GM23338 (cell line): ENCODE results near the gene TMEM62. TPM values are rescaled to one million over a fixed set of nuclear protein-coding genes. Genes with fewer than 3 reads are reported as not detected.

ENCODE experiments used
- ATAC-seq: fragments of 200-7000 bp; cut with Tn5 transposase; 3 replicates; pipeline ENCODE4 v1.9.1; 2020
- DNase-seq: peaks from one replicate; pipeline ENCODE4 v3.0.0-alpha.2; 2015; ENCODE audit warnings: low spot score
- H2AFZ ChIP-seq: fragments of 200-600 bp; sonication (generic); 2 replicates; pipeline ENCODE4 v1.8.0; 2016; ENCODE audit warnings: antibody characterized with exemption, mild to moderate bottlenecking, moderate library complexity
- H3F3A ChIP-seq: fragments of 200-600 bp; sonication (generic); replicated peaks from 2 replicates; pipeline ENCODE4 v1.8.0; 2017; ENCODE audit warnings: antibody characterized with exemption, mixed run types, low read depth
- H3K27ac ChIP-seq: fragments of 200-600 bp; sonication (generic); 2 replicates; pipeline ENCODE4 v1.6.1; 2016; ENCODE audit warnings: low read depth
- H3K27me3 ChIP-seq: fragments of 200-600 bp; sonication (generic); 2 replicates; pipeline ENCODE4 v1.8.0; 2016; ENCODE audit warnings: mild to moderate bottlenecking, mixed run types, moderate library complexity; ENCODE audit not compliant: insufficient read depth
- H3K36me3 ChIP-seq: fragments of 200-600 bp; sonication (generic); 2 replicates; pipeline ENCODE4 v1.8.0; 2016; ENCODE audit warnings: mild to moderate bottlenecking; ENCODE audit not compliant: insufficient read depth
- H3K4me1 ChIP-seq: fragments of 200-600 bp; sonication (generic); 2 replicates; pipeline ENCODE4 v1.8.0; 2016; ENCODE audit warnings: mild to moderate bottlenecking, moderate library complexity; ENCODE audit not compliant: insufficient read depth
- H3K4me2 ChIP-seq: fragments of 200-600 bp; sonication (generic); 2 replicates; pipeline ENCODE4 v1.7.1; 2017; ENCODE audit warnings: mixed run types
- H3K4me3 ChIP-seq: fragments of 200-600 bp; sonication (generic); 2 replicates; pipeline ENCODE4 v1.6.1; 2016; ENCODE audit warnings: mixed run types
- H3K79me2 ChIP-seq: fragments of 200-600 bp; sonication (generic); replicated peaks from 2 replicates; pipeline ENCODE4 v1.8.0; 2017; ENCODE audit warnings: mild to moderate bottlenecking; ENCODE audit not compliant: insufficient read depth
- H3K9me2 ChIP-seq: fragments of 200-600 bp; sonication (generic); 2 replicates; pipeline ENCODE4 v1.8.0; 2017; ENCODE audit not compliant: insufficient read depth
- H4K20me1 ChIP-seq: fragments of 200-600 bp; sonication (generic); replicated peaks from 2 replicates; pipeline ENCODE4 v1.8.0; 2017; ENCODE audit warnings: mild to moderate bottlenecking; ENCODE audit not compliant: insufficient read depth
- H3K27ac Mint-ChIP-seq: 2 replicates; pipeline ENCODE4 v1.8.0; 2020; ENCODE audit warnings: inconsistent platforms, mild to moderate bottlenecking, moderate library complexity, mixed read lengths
- H3K27me3 Mint-ChIP-seq: 3 replicates; pipeline ENCODE4 v1.8.0; 2022; ENCODE audit warnings: low read depth, mild to moderate bottlenecking, moderate library complexity, mixed read lengths, inconsistent platforms; ENCODE audit not compliant: insufficient read depth, poor library complexity
- H3K36me3 Mint-ChIP-seq: 3 replicates; pipeline ENCODE4 v1.8.0; 2021; ENCODE audit warnings: low read depth, mild to moderate bottlenecking, inconsistent platforms, moderate library complexity, mixed read lengths
- H3K4me1 Mint-ChIP-seq: 3 replicates; pipeline ENCODE4 v1.8.0; 2020; ENCODE audit warnings: mild to moderate bottlenecking, inconsistent platforms, mixed read lengths
- H3K4me3 Mint-ChIP-seq: 3 replicates; pipeline ENCODE4 v1.8.0; 2021; ENCODE audit warnings: moderate library complexity, mild to moderate bottlenecking, inconsistent platforms, mixed read lengths
- H3K9me3 Mint-ChIP-seq: 3 replicates; pipeline ENCODE4 v1.8.0; 2020; ENCODE audit warnings: moderate library complexity, mild to moderate bottlenecking, inconsistent platforms, mixed read lengths
- CREB1 ChIP-seq: fragments of 250-450 bp; sonication (Bioruptor Pico); IDR thresholded peaks from 2 replicates; pipeline ENCODE4 v1.5.0; 2020; ENCODE audit warnings: low read depth, mild to moderate bottlenecking, moderate library complexity
- CTCF ChIP-seq, 2 experiments: fragments of 200-600 bp in 1 of 2; sonication (generic) in 1 of 2; conservative IDR thresholded peaks; 2 replicates each; pipeline versions ENCODE4 v1.5.1 to v1.6.1; 2016 to 2017; ENCODE audit warnings: antibody characterized with exemption in 2 of 2, low read depth in 2 of 2, mild to moderate bottlenecking in 2 of 2, moderate library complexity in 1 of 2
- ETS1 ChIP-seq: IDR thresholded peaks from 2 replicates; pipeline ENCODE4 v1.6.1; 2016; ENCODE audit warnings: antibody characterized with exemption
- EZH2 ChIP-seq: fragments of 200-600 bp; sonication (generic); IDR thresholded peaks from one replicate; pipeline ENCODE4 v1.8.0; 2017; ENCODE audit warnings: antibody characterized with exemption, mild to moderate bottlenecking, low read depth; ENCODE audit not compliant: unreplicated experiment
- EZH2phosphoT487 ChIP-seq: fragments of 200-600 bp; sonication (generic); IDR thresholded peaks from one replicate; pipeline ENCODE4 v1.8.1; 2018; ENCODE audit warnings: antibody characterized with exemption; ENCODE audit not compliant: unreplicated experiment
- JUNB ChIP-seq: IDR thresholded peaks from one replicate; pipeline ENCODE4 v1.6.1; 2016; ENCODE audit warnings: antibody characterized with exemption; ENCODE audit not compliant: unreplicated experiment
- NANOG ChIP-seq: IDR thresholded peaks from 2 replicates; pipeline ENCODE4 v1.6.1; 2016; ENCODE audit warnings: antibody characterized with exemption, borderline replicate concordance
- POLR2AphosphoS5 ChIP-seq: IDR thresholded peaks from 2 replicates; pipeline ENCODE4 v1.6.1; 2016; ENCODE audit warnings: antibody characterized with exemption, low read depth
- REST ChIP-seq: IDR thresholded peaks from one replicate; pipeline ENCODE4 v1.6.1; 2018; ENCODE audit warnings: antibody characterized with exemption; ENCODE audit not compliant: unreplicated experiment
- STAT1 ChIP-seq: IDR thresholded peaks from one replicate; pipeline ENCODE4 v1.6.1; 2016; ENCODE audit warnings: antibody characterized with exemption; ENCODE audit not compliant: unreplicated experiment
- ZNF114 ChIP-seq: fragments of 250-450 bp; sonication (Bioruptor Pico); IDR thresholded peaks from 2 replicates; pipeline ENCODE4 v1.5.0; 2020; ENCODE audit warnings: mild to moderate bottlenecking, moderate library complexity
- ZNF331 ChIP-seq: fragments of 250-450 bp; sonication (Bioruptor Pico); IDR thresholded peaks from 2 replicates; pipeline ENCODE4 v1.5.0; 2020; ENCODE audit warnings: low read depth, mild to moderate bottlenecking, moderate library complexity
- ZNF462 ChIP-seq: fragments of 250-450 bp; sonication (Bioruptor Pico); IDR thresholded peaks from 2 replicates; pipeline ENCODE4 v1.5.0; 2020; ENCODE audit warnings: mild to moderate bottlenecking, moderate library complexity
- polyA plus RNA-seq: library from polyadenylated mRNA; unstranded; fragments of >200 nt; fragmentation: Nextera tagmentation; extraction: Ambion mirVana; gene quantifications from 2 replicates; pipeline ENCODE4 v1.2.1, GENCODE V29; 2016
- total RNA-seq: library from RNA; depleted of rRNA; stranded (reverse); fragments of >200 nt; shearing (Covaris generic); gene quantifications from 2 replicates; pipeline ENCODE4 v1.2.3, GENCODE V29; 2014

The TMEM62 gene
- total and polyA plus RNA-seq, 2 experiments from 2014 or later = 3.4 to 14.3 TPM

GRCh38 chr15:43127752-43128151 is 5.6 kb upstream of the TMEM62 start:
- DNase-seq = no peak
- peaks cover 8% of the 10 kb centered on the region; the same call in 2 of the 3 replicates for H3K4me1 Mint-ChIP-seq
- no peak overlapping the region for H2AFZ ChIP-seq
- H3K4me3 ChIP-seq = no peak overlapping the region
- H3K9me3 Mint-ChIP-seq = peaks cover 9% of the 10 kb centered on the region; the same call in 2 of the 3 replicates
- TF ChIP-seq STAT1 (no peak), CTCF (conservative IDR thresholded peaks at IDR 0.05; ENCODE audit: low read depth in 2 of 2) (no peak), EZH2phosphoT487 (no peak), ZNF462 (CRISPR knock-in tag) (no peak), ETS1 (no peak), ZNF331 (CRISPR knock-in tag) (no peak), JUNB (no peak), NANOG (no peak), REST (no peak), CREB1 (no peak), ZNF114 (CRISPR knock-in tag) (no peak), EZH2 (no peak), POLR2AphosphoS5 (no peak)
- H3K4me1 ChIP-seq = no peaks in the 10 kb centered on the region
- no peak overlapping the region for H3K4me2 ChIP-seq
- peaks cover 18% of the 10 kb centered on the region for H3K27me3 ChIP-seq
- no peaks in the 10 kb centered on the region for H3K36me3 Mint-ChIP-seq
- no peak overlapping the region for H3K27ac ChIP-seq
- peaks cover 5% of the 10 kb centered on the region; the same call in 1 of the 2 replicates for H3K9me2 ChIP-seq
- no peaks in the 10 kb centered on the region for H4K20me1 ChIP-seq
- H3K36me3 ChIP-seq = no peaks in the 10 kb centered on the region
- H3K79me2 ChIP-seq = no peaks in the 10 kb centered on the region
- H3K27ac Mint-ChIP-seq = no peak overlapping the region
- no peak overlapping the region for H3K4me3 Mint-ChIP-seq
- H3K27me3 Mint-ChIP-seq = peaks cover 8% of the 10 kb centered on the region
- no peak for ATAC-seq
- H3F3A ChIP-seq = no peaks in the 10 kb centered on the region
